GM19099 (cell line): Measurements from ENCODE around the gene SLC4A11.

Source experiments
- POLR2A ChIP-seq: IDR thresholded peaks from 3 replicates; pipeline ENCODE4 v1.6.1; 2011; ENCODE audit warnings: low read depth; ENCODE audit not compliant: insufficient read length; ENCODE audit errors: extremely low read depth

SLC4A11 gene

GRCh38 chr20:3177746-3178485 lies 61.1 kb downstream of the SLC4A11 start:
- TF ChIP-seq POLR2A, result no peak
